ENCODE measurements around the gene TREX2.

- TF ChIP-seq CTCF (optimal IDR thresholded peaks at IDR 0.05 in 1 of 3, IDR thresholded peaks at IDR 0.05 in 1 of 3, conservative IDR thresholded peaks at IDR 0.05 in 1 of 3; ENCODE audit: extremely low read depth in 1 of 3, insufficient read depth in 2 of 3, low read length in 3 of 3) (no peak), EZH2 (IDR thresholded peaks at IDR 0.05; ENCODE audit: low read length) (no peak)
These were observed 22.2 kb downstream of the TREX2 start for GRCh38 chrX:153423652-153424051.
